GM21717 (cell line): ENCODE measurements around the gene CCSER1.
"Not testable (repeated sequence)": the region's sequence is repeated elsewhere in the genome, so short reads cannot be mapped to it uniquely, and the experiment has no call there.

Experiments
- ATAC-seq: cut with Tn5 transposase; IDR thresholded peaks from one replicate; pipeline ENCODE4 v1.9.1; 2021; ENCODE audit warnings: mild to moderate bottlenecking, moderate library complexity; ENCODE audit not compliant: unreplicated experiment

Gene CCSER1

DNA sequence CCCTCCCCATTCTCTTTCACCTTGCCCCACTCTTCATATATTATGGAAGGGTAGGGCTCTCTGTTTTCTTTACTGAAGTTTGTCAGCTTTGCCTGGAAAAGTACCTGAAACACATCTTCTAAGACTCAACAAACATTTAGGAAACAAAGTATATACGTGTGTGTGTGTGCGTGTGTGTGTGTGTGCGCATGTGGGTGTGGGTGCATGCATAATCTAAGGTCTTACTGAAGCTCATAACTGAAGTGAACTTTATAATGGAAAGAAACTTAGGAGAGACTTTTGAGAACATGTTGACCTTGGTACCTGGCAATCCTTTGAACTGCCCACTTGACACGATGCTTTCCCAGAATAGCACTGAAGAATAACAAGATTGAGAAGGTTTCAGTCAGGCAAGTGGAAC is 1190.2 kb downstream of the CCSER1 start:
- no peak for ATAC-seq

DNA sequence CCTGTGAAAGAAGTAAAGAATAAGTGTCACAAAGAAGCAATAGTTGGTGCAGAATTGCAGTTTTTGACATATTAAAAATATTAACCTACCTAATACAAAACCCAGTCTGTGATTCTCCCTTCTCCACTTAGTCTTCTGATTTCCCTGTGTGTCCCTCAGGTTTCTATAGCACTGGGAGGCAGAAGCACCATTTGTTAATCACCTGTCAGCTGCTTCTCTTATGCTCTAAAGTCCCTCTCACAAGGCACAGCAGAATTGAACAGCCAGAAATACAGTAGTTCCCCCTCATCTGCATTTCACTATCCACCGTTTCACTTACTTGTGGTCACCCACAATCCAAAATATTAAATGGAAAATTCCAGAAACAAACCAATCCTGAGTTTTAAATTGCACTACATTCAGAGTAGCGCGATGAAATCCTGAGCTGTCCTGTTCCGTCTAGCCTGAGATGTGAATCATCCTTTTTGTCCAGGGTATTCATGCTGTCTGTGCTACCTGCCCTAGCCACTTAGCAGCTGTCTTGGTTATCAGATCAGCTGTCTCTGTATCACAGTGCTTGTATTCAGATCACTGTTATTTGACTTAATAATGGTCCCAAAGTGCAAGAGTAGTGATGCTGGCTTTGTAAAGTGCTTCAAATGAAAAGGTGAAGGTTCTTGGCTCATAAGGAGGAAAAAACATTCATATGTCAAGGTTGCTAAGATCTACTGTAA is 1192.5 kb downstream of the CCSER1 start:
- ATAC-seq: no peak

DNA sequence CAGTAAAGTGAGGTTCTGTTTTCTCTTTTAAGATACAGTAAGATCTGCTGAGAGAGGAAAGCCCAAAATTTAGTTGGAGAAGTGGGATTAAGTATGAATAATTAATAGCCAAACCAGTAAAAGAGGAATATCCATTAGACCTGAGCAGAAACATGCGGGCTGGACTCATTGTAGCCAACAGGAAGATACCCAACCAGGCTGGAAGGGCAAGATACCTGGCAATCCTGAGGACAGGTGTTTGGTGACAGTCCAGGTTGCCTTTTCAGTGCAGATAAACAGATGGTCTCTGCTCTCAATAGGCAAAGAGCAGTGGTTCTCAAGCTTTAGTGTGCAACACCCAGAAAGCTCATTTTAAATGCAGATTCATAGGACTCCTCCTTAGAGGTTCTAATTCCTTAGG is 1195.8 kb downstream of the CCSER1 start:
- no peak for ATAC-seq

DNA sequence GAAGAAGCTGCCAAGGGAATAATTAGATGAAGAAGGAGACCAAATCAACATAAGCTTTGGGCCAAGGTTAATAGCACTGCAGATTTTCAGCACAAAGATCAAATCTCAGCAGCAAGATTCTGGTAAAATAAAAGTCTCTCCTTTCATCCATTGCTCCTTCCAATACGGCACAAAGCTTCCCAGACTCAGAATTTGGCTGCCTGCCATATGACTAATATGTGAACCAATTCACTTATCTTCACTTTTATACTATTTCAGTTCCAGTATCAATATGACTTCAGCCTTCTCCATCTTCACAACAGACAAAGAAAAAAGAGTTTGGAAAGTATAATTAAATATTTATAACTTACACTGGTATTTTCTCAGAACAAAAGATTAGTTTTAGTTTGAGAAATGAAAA is 1198.3 kb downstream of the CCSER1 start:
- ATAC-seq: peak; percentile 64

DNA sequence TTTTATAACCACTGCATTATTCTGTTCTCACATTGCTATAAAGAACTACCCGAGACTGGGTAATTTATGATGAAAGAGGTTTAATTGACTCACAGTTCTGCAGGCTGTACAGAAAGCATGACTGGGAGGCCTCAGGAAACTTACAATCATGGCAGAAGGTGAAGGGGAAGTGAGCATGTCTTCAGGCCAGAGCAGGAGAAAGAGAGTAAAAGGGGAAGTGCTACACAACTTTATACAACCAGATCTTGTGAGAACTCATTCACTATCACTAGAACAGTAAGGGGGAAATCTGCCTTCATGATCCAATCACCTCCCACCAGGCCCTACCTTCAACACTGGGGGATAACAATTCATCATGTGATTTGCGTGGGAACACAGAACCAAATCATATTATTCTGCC is 1199.0 kb downstream of the CCSER1 start:
- peak; percentile 49 for ATAC-seq

DNA sequence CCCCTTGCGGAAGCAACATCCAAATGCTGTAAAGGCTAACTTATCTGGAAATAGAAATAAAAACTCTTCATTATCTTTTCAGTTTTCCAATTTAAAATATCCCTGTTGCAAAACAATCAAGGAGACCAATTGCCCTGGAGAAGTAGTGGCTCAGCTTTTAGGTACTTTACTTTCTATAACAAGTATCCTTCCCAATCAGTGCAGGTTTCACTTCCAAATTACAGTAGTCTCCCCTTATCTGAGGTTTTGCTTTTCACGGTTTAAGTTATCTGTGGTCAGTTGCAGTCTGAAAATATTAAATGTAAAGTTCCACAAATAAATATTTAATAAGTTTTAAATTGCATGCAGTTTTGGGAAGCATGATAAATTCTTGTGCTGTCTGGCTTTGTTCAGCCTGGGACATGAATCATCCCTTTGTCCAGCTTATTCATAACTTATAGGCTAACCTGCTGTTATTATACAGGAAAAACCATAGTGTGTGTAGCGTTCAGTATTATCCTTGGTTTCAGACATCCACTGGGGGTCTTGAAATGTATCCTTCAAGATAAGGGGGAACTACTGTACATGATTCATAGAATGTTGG is 1203.5 kb downstream of the CCSER1 start:
- ATAC-seq: no peak

DNA sequence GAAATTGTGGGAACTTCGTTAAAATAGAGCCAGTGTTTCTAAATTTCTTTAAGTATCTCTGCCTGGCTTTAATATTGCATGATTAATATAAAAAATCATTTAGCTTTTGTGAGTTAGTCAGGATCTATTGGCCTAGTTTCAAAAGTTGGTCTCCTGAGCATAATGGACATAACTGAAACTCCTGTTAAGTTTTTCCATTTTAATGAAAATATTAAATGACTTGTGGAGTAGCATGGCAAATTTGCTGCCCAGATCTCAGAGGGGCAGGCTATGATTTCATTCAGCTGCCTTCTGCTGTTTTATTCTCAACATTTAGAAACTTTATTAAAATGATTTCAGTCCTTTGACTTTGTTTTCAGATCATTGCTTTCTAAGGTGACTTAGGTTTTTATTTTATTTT is 1213.6 kb downstream of the CCSER1 start:
- ATAC-seq: no peak

DNA sequence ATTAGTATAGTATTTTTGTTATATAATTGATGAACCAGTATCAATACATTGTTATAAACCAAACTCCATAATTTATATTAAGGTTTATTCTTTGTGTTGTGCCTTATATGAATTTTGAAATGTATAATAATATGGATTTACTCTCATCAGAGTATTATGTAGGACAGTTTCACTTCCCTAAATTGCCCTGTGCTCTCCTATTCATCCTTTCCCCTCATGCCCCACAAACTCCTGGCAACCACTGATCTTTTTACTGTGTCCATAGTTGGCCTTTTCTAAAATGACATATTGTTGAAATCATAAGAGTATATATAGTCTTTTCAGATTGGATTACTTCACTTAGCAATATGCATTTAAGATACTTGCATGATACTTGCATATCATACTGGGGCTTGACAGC is 1218.4 kb downstream of the CCSER1 start:
- ATAC-seq: peak; percentile 62

DNA sequence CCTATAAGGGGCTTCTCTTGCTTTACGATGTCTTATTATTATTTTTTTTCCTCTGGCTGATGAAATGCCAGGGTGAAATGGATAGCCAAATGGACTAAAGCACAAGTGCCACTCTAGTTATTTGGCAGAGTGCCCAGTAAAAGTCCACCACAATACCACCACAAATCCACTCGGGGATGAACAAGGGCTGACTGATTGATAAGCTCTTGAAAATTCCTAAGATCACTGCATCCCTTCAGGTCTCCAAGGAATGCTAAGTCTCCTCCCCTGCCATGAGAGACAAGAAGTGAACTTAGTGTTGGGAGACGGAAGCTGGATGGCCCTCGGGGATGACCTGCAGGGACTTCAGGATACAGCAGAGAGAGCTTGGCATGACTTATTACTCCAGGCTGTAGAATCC is 1229.3 kb downstream of the CCSER1 start:
- ATAC-seq: not testable (repeated sequence)

DNA sequence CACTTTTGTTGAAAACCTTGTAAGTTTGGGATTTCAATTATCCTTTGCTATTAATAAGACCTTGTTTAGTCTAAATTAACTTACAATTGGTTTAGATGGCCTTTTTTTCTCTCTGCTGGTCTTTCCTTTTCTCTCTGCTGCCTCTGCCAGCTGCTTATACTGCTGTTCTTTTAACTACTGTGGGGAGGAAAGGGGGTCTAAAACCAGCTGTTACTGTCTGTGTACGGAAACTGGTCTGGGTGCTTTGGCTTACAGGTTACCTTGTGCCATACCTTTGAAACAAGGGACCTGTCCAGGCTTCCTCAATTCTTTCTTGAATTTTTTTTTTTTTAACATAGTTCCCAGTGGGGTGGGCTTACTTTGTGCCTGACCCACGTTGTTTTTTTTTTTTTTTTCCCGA is 1230.8 kb downstream of the CCSER1 start:
- not testable (repeated sequence) for ATAC-seq

DNA sequence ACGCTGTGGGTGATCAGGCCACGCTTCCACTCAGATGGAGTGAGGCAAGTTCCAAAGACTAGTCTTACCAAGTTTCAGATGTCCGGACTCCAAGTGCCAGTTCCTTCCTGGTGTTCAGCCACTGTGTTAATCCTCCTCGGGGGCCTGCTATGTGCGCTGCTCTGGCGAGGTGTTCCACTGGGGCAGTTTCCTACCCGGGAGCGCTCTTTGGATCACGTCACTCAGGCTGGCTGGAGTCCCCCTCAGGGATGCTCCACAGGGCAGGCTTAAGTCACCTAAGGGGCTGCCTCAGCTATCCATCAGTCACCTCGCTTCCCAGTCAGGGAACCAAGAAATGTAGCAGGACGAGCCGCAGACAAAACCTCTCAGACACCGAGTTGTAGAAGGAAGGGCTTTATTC is 1231.4 kb downstream of the CCSER1 start:
- not testable (repeated sequence) for ATAC-seq

DNA sequence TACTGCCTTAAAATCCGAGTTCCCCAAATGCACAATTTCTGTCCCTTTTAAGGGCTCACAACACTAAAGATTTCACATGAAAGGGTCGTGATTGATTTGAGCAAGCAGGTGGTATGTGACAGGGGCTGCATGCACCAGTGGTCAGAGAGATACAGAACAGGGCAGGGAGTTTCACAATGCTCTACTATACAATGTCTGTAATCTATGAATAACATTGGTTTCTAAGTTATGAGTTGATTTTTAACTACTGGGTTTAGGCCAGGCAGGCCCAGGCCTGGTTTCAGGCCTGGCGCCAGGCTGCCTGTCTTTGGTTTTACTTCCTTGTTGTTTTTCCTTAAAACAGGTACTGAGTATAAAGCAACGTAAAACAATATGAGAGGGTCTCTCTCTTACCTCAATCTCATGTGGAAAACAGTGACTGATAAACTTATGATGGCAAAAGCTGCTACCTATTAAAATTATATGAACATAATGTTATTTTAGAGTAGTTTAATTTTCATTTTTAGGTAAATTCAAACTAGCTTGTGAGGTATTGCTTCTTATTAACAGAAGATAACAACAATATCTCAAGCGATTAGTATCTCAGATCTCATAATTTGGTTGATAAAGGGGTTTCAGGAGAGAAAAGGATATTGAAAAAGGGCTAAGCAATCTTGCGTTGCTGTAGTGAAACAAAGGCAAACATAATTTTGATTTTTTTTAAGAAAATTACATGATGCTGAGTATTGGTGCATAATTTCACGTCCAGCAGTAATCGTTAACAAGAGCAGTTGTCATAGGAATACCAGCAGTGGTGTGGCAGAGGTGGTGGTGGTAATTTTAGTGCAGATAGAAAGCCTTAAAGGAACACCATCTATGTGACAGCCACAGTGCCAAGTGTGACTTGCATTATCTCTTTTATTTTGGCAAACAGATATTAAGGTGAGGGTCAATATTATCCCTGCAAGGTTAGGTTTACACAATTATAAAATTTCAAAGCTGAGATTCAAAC is 1232.1 kb downstream of the CCSER1 start:
- no peak for ATAC-seq

DNA sequence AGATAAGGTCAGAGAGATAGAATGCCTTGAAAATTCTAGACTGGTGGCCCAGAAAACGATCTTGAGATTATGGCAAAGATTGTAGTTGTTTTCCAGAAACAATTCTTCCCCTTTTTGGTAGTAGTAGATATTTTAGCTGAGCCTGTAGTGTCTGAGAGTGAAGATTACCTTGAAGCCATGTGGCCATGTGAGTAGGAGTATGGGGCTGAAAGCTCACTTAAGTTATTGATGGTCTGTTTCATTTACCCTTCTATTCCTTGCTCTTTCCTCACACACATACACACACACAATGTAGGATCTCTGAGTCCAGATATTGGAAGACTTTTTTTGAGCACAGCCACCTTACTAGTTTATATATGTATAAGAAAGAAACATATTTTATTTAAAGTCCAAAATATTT is 1234.9 kb downstream of the CCSER1 start:
- ATAC-seq: no peak

DNA sequence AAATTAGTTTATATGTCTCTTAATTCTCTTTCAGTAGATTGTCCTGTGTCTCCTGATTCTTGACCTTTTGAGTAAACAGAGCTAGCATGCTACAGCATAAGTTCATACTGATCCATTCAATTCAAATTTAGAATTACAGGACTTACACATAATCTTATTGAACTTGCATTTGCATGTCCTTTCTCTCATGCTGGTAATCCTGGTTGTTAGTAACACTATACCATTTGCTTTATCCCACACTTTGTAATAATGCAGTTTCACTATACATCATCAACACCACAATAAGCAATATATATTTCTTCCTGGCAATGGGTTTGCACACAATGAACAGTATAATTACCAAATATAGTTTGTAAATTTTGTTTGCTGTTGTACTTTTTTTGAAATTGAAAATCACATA is 1239.4 kb downstream of the CCSER1 start:
- no peak for ATAC-seq

DNA sequence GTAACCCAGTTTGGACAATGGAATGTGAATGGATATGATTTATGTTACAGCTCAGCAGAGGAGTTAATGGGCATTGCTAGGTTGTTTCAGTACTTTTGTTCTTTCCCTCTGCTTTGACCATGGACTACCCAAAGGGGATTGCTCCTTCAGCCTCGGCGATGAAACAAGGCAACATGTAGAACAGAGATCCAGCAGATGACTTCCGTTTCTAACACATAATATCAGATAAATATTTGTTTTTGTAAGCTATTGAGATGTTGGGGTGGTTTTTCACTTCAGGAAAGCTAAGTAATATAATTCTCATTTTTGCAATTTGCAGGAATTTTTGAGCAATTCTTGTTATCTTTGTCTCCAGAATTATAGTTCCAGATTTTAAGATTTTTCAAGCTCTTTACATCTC is 1241.9 kb downstream of the CCSER1 start:
- no peak for ATAC-seq

DNA sequence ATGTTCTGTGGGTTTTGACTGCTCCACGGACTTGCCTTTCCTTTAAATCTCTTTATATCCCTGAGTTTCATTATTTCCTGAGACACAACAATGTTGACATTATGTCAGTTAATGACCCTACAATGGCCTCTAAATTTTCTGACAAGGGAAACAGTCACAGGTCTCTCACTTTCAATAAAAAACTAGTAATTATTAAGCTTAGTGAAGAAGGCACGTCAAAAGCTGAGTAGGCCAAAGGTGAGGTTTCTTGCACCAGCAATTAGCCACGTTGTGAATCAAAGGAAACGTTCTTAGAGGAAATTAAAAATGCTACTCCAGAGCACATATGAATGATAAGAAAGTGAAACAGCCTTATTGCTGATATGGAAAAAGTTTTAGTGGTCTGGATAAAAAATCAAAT is 1246.4 kb downstream of the CCSER1 start:
- ATAC-seq: no peak

DNA sequence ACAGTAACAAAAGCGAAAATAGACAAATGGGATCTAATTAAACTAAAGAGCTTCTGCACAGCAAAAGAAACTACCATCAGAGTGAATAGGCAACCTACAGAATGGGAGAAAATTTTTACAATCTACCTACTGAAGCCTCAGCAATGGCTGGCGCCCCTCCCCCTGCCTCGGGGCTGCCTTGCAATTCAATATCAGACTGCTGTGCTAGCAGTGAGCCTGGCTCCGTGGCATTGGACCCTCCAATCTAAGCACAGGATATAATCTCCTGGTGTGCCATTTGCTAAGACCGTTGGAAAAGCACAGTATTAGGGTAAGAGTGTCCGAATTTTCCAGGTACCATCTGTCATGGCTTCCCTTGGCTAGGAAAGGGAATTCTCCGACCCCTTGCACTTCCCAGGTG is 1278.2 kb downstream of the CCSER1 start:
- not testable (repeated sequence) for ATAC-seq

DNA sequence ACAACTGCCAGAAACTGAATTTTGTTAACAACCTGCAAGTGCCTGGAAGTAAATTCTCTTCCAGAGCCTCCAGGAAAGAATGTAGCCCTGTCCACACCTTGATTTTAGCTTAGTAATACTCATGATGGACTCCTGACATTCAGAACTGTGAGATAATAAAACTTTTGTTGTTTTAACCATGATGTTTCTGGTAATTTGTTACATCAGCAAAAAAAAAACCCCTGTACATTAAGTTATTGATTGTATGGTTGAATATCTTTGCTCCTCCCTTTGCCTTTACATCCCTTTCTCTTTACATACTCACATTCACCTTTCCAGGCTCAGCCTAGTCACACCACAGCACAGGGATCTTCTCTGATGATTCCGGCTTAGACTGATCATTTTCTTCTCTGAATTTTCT is 1294.8 kb downstream of the CCSER1 start:
- ATAC-seq: no peak

DNA sequence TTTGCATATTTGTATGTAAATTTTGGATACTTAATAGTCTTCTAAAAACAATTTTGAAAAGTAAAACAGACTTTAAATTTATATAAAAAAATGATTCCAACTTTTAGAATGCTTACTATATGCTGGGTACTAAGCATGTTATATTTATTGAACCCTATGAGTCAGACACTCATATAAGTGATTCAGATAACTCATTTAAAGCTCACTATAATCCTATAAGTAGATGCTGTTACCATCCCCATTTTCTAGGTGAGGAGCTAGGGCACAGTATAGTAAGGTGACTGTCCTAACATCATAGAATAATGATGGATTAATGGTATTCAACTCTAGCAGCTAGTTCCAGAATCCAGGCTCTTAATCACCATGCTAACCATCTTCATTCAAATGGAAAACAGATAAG is 1299.5 kb downstream of the CCSER1 start:
- no peak for ATAC-seq

DNA sequence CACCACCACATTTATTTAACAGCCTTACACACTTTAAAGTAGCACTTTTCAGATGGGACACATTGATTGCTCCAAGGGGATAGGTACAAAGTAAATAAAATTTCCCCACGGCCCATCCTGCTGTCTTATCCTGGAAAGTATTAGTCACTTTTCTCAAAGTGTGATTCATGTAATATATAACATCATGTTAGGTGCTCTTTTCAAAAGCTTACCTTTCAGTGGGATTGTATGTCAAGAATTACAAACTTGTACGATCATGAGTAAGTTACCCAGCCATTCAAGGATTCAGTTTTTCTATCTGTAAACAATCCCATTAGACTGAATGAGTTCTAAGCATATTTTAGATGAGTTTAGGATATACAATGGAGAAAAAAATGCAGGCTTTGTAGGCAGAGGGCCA is 1300.0 kb downstream of the CCSER1 start:
- no peak for ATAC-seq

DNA sequence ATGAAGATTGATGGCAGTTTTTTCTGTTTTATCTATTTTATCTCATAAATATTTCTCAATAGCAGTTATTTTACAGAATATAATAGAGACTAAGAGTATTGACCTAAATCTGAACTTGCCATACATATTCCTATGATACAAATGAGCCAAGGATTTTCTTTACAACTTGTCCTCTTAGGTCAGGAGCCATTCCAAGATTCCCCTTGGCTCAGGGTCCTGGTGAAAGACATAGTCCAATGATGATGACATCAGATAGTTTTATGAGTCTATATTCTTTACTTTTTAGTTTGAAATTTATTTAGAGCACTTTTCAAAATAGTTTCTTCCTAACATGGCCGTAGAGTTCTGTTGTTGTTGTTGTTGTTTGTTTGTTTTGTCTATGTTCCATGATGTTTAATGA is 1307.4 kb downstream of the CCSER1 start:
- ATAC-seq: no peak

DNA sequence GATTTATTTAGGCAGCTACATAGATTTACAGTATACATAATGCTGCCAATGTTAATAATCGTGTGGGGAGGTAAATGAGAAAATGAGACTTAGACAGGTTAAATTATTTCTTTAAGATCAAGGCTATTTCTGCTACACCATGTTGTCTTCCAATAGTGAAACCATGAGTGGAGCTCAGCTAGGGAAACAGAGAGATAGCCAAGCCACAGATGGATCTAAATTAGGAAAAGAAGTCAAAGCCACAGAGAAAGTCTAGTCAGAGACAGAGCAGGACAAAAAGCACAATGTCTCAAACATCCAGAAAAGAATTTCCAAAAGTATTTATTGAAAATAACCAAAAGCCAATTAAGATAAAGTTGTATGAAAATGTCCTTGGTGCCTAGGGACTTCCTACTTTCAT is 1309.4 kb downstream of the CCSER1 start:
- no peak for ATAC-seq
